IPS DF 19.7 (cell line): ENCODE data around the gene PACSIN2.
A peak's percentile ranks its signal among the peaks of the same experiment; 100 is the strongest.
"Not testable (repeated sequence)": the region's sequence is repeated elsewhere in the genome, so short reads cannot be mapped to it uniquely, and the experiment has no call there.

Experiments
- DNase-seq: peaks from one replicate; pipeline ENCODE4 v3.0.0-alpha.2; 2013; ENCODE audit warnings: low read depth, low spot score

PACSIN2 gene

DNA sequence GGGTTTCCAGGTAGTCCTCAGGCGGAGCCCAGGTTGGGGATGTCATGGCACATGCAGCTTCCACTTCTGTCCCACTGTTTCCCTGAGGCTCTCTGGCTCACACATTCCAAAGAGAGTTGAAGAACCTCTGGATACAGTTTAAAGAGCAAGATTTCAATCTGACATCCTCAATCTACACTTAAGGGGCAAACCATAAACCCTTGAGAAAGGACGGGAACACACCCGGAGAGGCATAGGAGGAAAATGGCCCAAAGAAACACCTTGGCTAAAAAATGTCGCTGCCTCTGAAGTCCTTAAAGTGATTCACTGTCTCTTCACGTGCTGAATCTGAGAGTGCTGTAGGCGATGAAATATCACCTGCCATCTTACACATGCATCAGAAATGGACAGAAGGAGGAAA, 87.0 kb downstream of the PACSIN2 start:
- DNase-seq: no peak

- DNase-seq: no peak
Measured at GRCh38 chr22:42926768-42927167, 88.2 kb downstream of the PACSIN2 start.

- no peak for DNase-seq
Measured at GRCh38 chr22:42926104-42926503, 88.8 kb downstream of the PACSIN2 start.

GRCh38 chr22:42925598-42925997, 89.4 kb downstream of the PACSIN2 start:
- no peak for DNase-seq

GRCh38 chr22:42925031-42925430, 89.9 kb downstream of the PACSIN2 start:
- DNase-seq: not testable (repeated sequence)

DNA sequence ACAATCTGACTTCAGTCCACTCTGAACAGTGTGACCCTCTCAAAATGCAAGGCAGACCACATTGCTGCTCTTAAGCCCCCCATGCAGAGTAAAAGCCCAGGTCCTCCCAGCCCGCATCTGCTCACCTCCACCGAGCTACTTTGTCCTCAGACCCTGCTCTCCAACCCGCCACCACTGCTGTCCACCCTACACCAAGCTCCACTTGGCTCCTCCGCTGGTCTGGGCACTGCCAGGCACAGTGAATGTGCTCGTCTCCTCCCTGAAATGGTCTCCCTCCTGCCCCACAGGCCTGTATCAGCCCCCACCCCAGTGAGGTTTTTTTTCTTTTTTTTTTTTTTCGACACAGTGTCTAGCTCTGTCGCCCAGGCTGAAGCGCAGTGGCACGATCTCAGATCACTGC, 90.5 kb downstream of the PACSIN2 start:
- no peak for DNase-seq

- no peak for DNase-seq
Measured at GRCh38 chr22:42922374-42923191, 92.4 kb downstream of the PACSIN2 start.

DNA sequence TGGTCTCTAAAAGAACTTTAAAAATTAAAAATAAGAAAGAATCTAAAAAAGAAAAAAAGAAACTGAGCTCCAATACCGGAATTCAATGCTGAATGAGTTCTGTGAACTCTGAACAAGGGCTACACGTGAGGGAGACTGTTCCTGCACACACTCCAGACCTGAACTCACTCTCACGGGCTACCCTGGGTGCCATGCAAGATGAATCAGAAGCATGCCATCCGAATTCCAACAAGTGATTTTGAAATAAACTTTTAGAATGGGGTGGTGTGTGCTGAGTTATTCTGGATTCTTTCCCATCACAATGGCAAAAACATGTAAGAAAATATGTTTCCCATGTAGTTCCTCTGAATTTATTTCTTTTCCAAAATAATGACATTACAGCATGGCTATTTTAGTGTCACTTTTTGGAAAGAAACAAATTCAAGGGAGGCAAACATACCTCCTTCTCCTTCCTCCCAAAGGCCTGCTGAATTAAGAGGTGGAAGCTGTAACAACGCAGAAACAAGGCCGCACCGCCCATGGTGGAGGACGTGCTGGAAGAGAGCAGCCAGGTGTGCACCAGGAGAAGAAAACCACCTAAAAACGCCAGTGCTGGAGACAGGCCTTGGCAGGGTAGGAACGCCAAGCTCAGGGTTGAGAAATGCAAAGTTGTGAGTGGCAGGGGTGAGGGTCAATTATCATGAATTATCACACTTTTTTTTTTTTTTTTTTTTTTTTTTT, 94.7 kb downstream of the PACSIN2 start:
- no peak for DNase-seq

GRCh38 chr22:42919199-42919598, 95.8 kb downstream of the PACSIN2 start:
- DNase-seq: no peak

DNA sequence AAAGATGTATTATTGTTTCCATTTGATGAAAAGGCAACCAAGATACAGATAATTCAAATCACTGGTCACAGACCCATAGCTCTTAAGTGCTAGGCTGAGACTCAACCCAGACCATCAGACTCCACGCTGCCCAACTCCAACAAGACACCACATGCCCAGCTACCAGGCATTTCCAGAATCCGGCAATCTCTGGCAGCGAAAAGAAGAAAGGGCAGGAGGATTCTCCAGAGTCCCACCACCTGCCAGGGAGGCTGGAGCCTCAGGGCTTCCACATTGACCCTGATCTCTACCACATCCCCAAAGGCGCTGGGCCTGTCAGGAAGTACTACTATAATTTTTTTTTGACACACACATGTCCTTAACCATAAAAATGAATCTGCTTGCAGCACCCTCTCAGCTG, 96.4 kb downstream of the PACSIN2 start:
- DNase-seq: no peak

GRCh38 chr22:42917358-42917757, 97.6 kb downstream of the PACSIN2 start:
- not testable (repeated sequence) for DNase-seq

GRCh38 chr22:42915980-42916765, 98.8 kb downstream of the PACSIN2 start:
- DNase-seq: peak; percentile 78

DNA sequence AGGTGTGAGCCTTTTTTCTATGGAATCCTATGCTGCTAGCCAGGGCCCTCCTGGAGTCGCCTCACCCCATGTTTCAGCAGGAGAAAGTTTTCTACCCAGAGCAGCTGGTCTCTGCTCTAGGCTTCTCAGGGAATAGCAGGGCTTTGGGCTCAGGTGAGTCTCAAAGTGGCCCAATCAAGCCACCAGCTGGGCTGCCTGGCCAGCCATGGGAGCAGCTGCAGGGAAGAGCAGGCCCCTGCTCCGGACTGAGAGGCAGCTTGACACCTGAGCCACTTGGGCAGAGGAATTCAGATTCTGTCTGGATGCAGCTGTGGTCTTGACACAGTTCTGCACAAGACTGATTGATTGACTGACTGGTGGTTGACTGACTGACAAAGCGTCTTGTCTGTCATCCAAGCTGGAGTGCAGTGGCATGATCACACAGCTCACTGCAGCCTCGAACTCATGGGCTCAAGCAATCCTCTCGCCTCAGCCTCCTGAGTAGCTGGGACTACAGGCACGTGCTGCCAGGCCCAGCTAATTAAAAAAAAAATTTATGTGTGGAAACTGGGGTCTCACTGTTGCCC, 100.4 kb downstream of the PACSIN2 start:
- DNase-seq: no peak

DNA sequence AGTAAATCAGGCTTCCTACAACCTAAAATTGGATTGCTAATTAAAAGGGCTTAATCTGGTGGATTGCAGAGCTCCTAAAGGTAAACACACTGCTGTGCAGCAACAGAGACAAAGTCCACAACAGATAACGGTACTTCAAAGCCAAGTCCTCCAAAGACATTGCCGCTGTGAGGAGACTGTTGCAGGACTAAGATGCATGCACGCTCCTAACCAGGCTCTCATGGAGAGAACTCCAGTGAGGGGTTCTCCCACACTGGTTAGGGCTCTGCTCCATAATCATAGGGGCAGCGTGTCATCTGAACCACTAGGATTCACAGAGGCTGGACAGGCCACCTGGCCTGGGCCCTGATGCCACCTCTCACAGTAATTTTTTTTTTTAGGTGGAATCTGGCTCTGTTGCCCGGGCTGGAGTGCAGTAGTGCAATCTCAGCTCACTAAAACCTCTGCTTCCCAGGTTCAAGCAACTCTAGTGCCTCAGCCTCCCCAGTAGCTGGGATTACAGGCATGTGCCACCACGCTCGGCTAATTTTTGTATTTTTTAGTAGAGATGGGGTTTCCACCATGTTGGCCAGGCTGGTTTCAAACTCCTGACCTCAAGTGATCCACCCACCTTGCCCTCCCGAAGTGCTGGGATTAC, 101.0 kb downstream of the PACSIN2 start:
- DNase-seq: no peak

DNA sequence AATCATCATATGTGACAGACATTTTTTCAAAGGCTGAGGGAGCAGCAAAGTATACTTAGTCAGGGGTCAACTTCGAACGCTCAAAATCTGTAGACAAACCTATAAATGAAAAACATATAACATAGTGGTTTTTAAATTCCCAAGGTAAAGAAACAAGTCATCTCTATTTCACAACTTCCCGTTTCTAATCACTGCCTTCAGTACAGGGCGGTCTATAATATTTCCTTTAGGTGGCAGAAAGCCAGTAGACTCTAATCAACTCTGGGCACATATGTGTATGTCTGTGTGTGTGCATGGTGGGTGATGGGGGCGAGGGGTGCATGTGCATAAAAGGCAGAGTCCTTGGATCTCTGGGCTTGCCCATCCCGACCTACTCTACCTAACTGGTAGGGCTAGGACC, 102.9 kb downstream of the PACSIN2 start:
- no peak for DNase-seq

DNA sequence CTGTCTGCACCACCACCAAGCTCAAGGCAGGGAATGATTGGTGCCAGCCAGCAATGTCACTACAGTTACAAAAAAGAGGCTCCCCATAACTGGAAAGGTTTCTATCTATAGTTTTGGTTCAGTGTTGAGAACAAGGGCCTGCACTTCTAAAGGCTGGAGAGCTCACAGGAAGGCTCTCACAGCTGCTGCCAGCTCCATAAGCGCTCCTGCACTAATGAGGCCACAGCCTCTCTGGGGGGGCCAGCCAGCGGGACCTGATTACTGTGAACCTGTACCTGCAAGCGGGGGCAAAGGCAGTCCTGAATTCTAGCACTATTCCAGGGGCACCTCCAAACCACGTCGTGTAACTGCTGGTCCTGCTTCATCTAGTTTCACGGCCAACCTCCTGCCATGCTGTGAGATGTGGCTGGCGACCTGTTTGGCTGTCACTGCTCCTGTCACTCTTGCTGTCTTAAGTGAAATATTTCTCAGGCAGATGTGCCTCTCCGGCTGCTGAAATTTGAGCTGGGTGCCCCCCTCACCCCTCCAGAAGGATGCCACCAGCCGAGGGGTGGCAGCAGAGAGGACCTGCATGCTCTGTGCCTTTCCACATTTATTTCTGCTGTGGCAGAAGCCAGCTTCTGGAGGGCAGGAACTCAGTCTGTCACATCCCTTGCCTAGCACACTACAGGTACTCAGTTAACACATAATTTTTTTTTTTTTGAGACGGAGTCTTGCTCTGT, 104.6 kb downstream of the PACSIN2 start:
- DNase-seq: no peak

GRCh38 chr22:42909363-42910058, 105.4 kb downstream of the PACSIN2 start:
- no peak for DNase-seq

DNA sequence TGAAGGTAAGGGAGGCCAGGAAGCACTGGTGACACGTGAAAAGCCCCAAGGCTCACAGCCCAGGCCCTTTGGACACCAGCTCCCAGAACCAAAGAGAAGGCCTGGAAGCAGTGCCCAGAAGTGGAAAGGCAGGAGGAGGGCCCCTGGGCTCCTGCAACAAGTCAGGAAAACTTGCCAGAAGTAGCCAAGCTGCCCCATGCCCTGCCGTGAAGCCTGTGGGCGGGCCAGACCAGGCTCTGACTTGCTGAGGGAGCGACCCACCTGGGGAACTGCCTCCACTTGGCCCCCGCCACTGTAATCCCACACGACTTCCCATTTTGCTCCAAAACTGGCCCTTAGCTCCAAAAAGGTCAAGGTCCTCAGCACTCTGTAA, 106.6 kb downstream of the PACSIN2 start:
- no peak for DNase-seq

DNA sequence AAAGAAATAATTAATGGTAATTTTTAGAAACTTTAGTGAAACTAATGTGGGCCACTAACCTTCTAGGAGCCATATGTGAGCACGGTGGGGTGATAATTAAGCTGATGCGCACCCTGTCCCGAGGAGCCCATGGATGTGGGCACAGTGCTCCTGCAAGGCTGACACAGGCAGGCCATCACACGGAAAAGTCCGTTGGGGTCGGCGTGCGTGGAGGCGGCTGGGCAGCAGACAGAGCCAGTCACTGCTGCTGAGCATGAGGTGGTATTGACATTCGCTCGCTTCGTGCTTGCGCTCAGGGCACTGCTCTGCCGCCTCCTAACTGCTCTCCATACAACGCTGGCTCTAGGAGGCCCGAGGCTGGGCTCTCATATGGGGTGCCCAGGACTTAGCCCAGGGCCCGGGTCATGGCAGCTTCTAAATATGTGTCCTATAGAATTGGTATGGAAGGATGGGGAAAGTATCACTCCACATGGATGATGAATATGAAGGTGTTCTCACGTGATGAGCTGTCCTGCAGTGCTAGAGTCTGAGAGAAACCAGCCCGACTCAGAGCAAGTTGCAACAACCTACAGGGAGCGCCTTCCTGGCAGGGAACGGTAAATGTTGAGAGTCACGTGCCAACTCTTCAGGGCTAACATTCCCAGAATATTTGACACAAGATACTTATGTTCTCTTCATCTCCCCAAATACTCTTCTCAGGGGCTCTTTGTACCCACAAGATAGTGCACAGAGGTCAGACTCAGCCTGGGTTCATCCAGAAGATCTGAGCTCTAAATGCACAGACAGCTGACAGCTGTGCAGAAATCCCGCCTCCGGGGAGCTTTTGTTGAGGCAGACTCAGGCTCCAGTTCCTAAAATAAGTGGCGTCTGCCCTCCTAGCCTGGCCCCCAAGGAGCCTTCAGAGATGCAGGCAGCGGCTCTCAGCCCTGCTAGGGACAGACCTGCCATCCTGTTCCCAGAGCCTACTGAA, 107.3 kb downstream of the PACSIN2 start:
- DNase-seq: no peak
